ENCODE data around the gene PHF1.
A peak's percentile ranks its signal among the peaks of the same experiment; 100 is the strongest.

The PHF1 gene

DNA sequence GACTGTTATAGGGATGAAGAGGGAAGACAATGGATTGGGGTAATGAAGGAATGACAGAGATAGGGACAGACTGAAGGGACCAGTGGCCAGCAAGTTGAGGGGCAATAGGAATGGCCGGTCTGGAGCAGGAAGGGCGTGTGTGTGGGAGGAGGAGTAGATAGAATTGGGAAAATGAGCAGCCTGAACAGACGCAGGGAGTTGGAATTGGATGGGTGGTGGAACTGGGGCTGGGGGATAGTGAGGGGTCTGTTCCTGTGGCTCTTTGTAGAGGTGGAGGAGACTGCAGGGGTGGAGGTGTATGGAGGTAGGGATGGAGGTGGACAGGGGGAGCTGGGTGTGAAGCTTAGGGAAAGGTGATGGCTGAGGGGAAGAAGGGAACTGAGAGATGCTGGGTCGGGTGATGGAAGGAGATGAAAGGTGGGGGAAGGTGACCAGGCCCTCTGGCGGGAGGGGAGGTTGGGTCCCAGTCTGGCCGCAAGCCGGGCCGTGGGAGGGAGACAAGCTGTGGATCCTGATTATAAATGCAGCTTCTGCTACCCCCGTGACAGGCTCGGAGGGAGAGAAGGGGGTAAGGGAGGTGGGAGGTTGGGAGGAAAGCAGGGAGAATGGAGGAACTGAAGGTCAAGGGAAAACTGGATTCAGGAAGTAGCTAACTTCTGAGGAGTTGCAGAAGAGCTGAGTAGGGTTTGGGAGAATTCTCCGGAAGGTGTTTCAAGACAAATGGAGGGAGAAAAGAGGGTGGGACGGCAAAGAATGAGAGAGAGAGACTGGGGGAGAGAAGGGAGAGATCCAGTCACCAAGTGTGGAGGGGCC, 14.2 kb downstream of the PHF1 start:
- H3K4me3 ChIP-seq (ENCODE audit: low read depth, low read length), result peak overlapping the region; percentile 51
- TF ChIP-seq, protein P1, sequence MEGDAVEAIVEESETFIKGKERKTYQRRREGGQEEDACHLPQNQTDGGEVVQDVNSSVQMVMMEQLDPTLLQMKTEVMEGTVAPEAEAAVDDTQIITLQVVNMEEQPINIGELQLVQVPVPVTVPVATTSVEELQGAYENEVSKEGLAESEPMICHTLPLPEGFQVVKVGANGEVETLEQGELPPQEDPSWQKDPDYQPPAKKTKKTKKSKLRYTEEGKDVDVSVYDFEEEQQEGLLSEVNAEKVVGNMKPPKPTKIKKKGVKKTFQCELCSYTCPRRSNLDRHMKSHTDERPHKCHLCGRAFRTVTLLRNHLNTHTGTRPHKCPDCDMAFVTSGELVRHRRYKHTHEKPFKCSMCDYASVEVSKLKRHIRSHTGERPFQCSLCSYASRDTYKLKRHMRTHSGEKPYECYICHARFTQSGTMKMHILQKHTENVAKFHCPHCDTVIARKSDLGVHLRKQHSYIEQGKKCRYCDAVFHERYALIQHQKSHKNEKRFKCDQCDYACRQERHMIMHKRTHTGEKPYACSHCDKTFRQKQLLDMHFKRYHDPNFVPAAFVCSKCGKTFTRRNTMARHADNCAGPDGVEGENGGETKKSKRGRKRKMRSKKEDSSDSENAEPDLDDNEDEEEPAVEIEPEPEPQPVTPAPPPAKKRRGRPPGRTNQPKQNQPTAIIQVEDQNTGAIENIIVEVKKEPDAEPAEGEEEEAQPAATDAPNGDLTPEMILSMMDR (IDR thresholded peaks at IDR 0.05; ENCODE audit: borderline replicate concordance, insufficient read depth, low read depth, low read length), result no peak

DNA sequence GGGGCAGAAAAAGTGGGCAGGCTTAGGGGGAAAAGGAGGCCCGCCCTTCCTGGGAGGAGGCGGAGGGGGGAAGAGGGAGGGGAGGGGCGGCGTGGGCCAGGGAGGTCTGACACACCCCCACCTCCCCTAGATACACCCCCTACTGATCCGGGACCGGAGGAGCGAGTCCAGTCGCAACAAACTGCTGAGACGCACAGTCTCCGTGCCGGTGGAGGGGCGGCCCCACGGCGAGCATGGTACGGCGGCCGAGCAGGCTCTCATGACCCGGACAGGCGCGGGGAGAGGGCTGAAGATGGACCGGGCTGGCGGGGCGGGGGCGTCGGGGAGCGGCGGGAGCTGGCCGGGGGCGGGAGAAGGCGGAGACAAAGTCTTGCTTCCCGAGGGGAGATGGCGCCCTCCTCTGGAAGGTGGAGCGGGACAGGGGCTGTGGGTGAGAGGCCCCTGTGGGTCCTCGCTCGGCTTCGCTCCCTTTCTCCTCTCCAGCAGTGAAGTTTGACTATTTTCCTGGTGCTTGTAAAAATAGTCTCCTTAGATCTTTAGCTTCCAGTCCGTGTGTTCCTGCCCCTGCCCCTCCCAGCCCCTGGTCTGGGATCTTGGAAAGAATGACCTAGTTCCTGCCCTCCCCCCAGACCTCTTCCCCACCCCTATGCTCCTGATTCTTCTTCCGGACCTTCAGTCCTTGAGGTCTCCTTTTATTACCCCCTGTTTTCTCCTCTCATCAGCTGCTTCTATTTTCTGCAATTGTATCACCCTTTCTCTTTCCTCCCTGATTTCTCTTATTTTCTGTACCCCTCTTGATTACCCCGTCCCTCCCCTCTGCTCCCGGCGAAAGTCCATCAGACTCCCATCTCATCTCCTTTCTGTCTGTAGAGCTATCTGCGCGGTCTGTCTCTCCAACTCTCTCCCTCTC, 15.1 kb downstream of the PHF1 start:
- H3K4me3 ChIP-seq (ENCODE audit: low read depth, low read length), result peak overlapping the region; percentile 51
- TF ChIP-seq, protein P1 (IDR thresholded peaks at IDR 0.05; ENCODE audit: borderline replicate concordance, insufficient read depth, low read depth, low read length), result peak; percentile 74

DNA sequence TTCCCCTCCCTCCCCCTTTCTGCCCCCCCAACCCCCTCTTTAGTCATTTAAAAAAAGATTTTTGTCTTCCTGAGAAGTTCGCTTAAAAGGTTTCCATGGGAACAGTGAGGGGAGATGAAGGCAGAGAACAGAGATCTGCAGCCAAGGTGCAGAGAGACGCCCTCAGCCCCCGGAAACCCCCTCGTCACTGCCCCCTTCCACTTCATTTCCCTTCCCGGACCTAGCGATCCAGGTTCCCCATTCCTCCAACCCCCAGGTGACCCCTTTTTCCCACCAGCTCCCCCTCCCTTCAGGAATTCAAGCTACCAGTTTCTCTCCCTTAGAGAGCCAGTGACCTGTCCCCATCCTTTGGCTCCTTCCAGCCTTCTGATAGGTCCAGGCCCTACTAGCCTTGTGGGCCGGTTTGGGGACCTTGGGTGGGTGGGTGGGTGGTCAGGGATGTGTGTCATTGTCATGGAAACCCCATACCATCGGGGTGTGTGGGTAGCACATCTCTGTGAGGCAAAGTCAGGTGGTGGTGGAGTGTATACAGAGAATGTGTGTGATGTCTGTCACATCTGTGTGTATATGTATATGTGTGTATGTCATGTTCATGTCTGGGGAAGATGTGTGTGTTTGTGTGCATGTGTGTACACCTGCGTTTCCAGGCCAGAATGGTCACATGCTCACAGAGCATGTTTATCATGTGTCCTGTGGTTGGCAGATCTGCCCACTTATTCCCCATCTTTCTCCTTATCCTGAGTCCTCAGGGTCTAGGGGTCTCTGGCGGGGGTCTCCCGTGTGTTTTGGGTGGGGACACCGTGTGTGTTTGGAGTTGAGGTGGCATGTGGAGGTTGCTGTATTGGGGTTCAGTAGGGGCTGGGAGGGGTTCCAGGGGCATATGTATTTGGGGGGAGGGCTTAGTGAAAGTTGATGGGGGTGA, 16.0 kb downstream of the PHF1 start:
- peak overlapping the region; percentile 51 for H3K4me3 ChIP-seq (ENCODE audit: low read depth, low read length)
- TF ChIP-seq, protein P1 (IDR thresholded peaks at IDR 0.05; ENCODE audit: borderline replicate concordance, insufficient read depth, low read depth, low read length), result no peak

DNA sequence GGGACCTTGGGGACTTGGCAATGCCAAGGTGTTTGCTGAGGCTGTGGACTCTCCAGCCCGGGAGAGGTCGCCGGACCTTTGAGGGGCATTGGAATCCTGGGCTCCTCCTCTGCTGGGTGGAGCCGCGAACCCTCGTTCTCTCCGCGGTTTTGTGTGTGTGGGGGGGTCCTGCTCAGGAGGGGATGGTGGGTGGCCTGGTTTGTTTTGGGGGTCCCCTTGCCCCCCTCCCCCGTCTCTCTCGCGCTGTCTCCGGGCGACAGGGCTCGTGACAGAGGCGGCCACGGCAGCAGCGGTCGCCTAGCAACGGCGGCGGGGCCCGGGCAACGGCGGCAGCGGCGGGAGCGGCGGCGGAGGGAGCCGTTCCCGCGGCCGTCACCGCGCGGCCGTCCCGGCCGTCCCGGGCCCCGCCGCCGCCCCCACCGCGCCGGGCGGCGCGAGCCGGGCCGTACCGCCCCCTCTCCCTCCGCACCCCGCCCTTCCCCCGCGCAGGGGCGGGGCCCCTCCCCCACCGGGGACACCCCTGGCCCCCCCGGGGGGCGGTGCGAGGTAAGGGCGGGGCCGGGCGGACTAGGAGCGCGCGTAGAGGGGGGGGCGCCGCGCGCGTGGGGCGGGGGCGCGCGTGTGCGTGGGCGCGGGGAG, 16.9 kb downstream of the PHF1 start:
- TF ChIP-seq, protein P1 (IDR thresholded peaks at IDR 0.05; ENCODE audit: borderline replicate concordance, insufficient read depth, low read depth, low read length), result no peak
- peak overlapping the region; percentile 51 for H3K4me3 ChIP-seq (ENCODE audit: low read depth, low read length)

DNA sequence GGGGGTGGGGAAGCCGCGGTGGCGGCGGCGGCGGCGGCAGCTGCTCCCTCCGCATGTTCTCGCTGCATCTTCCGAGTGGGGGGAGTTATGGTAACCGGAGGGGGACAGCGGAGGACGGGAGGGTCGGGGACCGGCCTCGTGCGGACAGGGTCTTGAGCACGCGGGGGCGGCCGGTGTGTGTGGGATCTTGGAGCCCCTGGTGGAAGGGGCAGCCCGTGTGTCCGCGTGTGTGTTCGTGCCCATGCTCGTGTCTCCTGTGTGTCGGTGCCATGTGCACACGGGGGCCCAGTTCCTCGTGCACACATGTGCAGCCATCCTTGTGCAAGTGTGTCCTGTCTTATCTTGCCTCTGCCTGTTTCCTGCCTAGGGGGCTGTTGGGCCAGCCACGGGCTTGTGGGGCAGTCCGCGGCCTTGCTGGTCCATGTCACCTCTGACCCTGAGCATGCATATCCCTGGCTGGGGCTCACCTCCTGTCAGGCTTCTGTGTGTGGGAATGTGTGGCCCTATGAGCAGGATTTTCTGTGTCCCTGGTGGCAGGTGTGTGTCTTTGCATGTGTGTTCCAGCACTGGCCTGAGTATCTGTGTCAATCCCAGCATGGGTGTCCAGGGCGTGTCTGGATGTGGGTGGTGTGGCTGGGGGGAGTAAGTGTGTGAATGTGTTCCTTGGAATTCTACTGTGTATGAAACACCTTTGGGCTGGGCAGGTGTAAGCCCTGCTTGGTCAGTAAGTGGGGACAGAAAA, 17.6 kb downstream of the PHF1 start:
- peak overlapping the region; percentile 40 for H3K4me3 ChIP-seq (ENCODE audit: low read depth, low read length)
- TF ChIP-seq, protein P1 (IDR thresholded peaks at IDR 0.05; ENCODE audit: borderline replicate concordance, insufficient read depth, low read depth, low read length), result peak; percentile 59; the same call in 1 of the 2 replicates
